KMS-11 (cell line): ENCODE data around the gene RASL12.

ENCODE experiments used
- H2AFZ ChIP-seq: fragments of 200-600 bp; sonication (generic); 2 replicates; pipeline ENCODE4 v1.6.1; 2016; ENCODE audit warnings: antibody characterized with exemption, mixed run types, low read depth
- H3K27ac ChIP-seq: fragments of 200-600 bp; sonication (generic); 2 replicates; pipeline ENCODE4 v1.6.1; 2016; ENCODE audit warnings: mild to moderate bottlenecking, mixed run types
- H3K27me3 ChIP-seq: fragments of 200-600 bp; sonication (generic); 2 replicates; pipeline ENCODE4 v1.6.1; 2017; ENCODE audit warnings: mild to moderate bottlenecking, low read depth, mixed run types, moderate library complexity; ENCODE audit not compliant: insufficient read depth
- H3K36me3 ChIP-seq: fragments of 200-600 bp; sonication (generic); 2 replicates; pipeline ENCODE4 v1.6.1; 2017; ENCODE audit warnings: mild to moderate bottlenecking, mixed run types; ENCODE audit not compliant: insufficient read depth
- H3K4me1 ChIP-seq: fragments of 200-600 bp; sonication (generic); 2 replicates; pipeline ENCODE4 v1.6.1; 2016; ENCODE audit warnings: mild to moderate bottlenecking, low read depth, mixed run types; ENCODE audit not compliant: poor library complexity, severe bottlenecking
- H3K4me2 ChIP-seq: fragments of 200-600 bp; sonication (generic); 2 replicates; pipeline ENCODE4 v1.7.0; 2016; ENCODE audit warnings: mild to moderate bottlenecking, mixed run types
- H3K4me3 ChIP-seq: fragments of 200-600 bp; sonication (generic); IDR thresholded peaks from 2 replicates; pipeline ENCODE4 v1.6.1; 2017; ENCODE audit warnings: low read depth, low read length, mixed read lengths; ENCODE audit not compliant: insufficient read depth
- H3K79me2 ChIP-seq: fragments of 200-600 bp; sonication (generic); 2 replicates; pipeline ENCODE4 v1.6.1; 2016; ENCODE audit warnings: low read depth, mixed run types; ENCODE audit not compliant: insufficient read depth
- H3K9ac ChIP-seq: fragments of 200-600 bp; sonication (generic); 2 replicates; pipeline ENCODE4 v1.6.1; 2016; ENCODE audit warnings: mild to moderate bottlenecking, mixed run types
- H4K20me1 ChIP-seq: fragments of 200-600 bp; sonication (generic); 2 replicates; pipeline ENCODE4 v1.6.1; 2016; ENCODE audit warnings: mild to moderate bottlenecking, mixed run types; ENCODE audit not compliant: insufficient read depth
- TF ChIP-seq, protein P1 (sequence below): fragments of 200-600 bp; sonication (generic); conservative IDR thresholded peaks from 2 replicates; pipeline ENCODE4 v1.6.1; 2017; ENCODE audit warnings: low read depth, mild to moderate bottlenecking, antibody characterized with exemption, low read length, moderate library complexity, mixed read lengths

The RASL12 gene

DNA sequence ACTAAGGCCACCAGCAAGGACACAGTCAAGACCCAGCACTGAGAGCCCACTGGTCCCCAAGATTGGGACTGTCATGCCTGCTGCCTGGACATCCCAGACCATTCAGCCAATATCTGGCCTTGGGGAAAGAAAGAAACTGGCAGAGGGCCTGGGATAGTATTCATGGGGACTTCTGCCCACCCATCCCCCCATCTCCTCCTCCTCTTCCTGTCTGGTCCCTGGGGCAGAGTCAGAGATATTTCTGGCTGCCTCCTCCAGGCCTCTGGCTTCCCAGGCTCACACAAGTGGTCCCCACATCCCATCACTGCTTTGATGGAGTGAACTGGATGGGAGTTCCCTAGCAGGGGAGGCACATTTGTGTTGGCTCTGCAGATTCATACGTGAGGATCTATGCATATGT lies 4.2 kb upstream of the RASL12 start:
- Histone ChIP-seq H3K27ac (no peak overlapping the region), H4K20me1 (no peaks in the 10 kb centered on the region), H3K9ac (no peak overlapping the region), H3K4me2 (no peak overlapping the region), H2AFZ (no peak overlapping the region), H3K4me1 (no peaks in the 10 kb centered on the region), H3K27me3 (no peaks in the 10 kb centered on the region), H3K36me3 (no peaks in the 10 kb centered on the region), H3K79me2 (no peaks in the 10 kb centered on the region), H3K4me3 (no peak overlapping the region)
- TF ChIP-seq, protein P1, sequence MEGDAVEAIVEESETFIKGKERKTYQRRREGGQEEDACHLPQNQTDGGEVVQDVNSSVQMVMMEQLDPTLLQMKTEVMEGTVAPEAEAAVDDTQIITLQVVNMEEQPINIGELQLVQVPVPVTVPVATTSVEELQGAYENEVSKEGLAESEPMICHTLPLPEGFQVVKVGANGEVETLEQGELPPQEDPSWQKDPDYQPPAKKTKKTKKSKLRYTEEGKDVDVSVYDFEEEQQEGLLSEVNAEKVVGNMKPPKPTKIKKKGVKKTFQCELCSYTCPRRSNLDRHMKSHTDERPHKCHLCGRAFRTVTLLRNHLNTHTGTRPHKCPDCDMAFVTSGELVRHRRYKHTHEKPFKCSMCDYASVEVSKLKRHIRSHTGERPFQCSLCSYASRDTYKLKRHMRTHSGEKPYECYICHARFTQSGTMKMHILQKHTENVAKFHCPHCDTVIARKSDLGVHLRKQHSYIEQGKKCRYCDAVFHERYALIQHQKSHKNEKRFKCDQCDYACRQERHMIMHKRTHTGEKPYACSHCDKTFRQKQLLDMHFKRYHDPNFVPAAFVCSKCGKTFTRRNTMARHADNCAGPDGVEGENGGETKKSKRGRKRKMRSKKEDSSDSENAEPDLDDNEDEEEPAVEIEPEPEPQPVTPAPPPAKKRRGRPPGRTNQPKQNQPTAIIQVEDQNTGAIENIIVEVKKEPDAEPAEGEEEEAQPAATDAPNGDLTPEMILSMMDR, result no peak

DNA sequence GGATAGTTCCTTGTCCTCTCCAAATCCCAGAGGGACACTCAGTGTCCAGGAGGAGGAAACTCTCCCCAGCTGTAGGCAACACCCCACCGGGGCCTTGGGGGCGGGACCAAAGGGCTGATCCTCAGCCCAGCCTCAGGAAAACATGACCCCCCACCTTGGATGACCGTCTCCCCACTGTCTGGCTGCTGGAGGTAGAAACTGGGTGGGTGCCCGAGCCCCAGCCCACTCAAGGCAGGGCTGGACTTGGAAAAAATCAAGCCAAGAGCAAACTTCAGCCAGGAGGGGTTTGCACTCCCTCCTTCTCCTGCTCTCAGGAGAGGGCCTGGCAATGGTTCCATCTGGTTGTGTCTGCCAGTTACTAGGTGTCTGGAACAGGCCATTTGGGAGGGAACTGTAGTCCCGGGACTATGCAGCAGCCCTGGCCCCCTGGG lies 3.6 kb upstream of the RASL12 start:
- Histone ChIP-seq H3K36me3 (no peaks in the 10 kb centered on the region), H3K4me3 (no peak overlapping the region), H3K27me3 (no peaks in the 10 kb centered on the region), H3K4me2 (no peak overlapping the region), H2AFZ (no peak overlapping the region), H4K20me1 (no peaks in the 10 kb centered on the region), H3K27ac (no peak overlapping the region), H3K79me2 (no peaks in the 10 kb centered on the region), H3K9ac (no peak overlapping the region), H3K4me1 (no peaks in the 10 kb centered on the region)
- TF ChIP-seq, protein P1, result no peak

GRCh38 chr15:65069779-65070546 lies 2.2 kb upstream of the RASL12 start:
- Histone ChIP-seq H3K36me3 (no peaks in the 10 kb centered on the region), H3K27me3 (peaks cover 5% of the 10 kb centered on the region), H2AFZ (no peak overlapping the region), H3K79me2 (no peaks in the 10 kb centered on the region), H3K27ac (no peak overlapping the region), H4K20me1 (no peaks in the 10 kb centered on the region), H3K9ac (no peak overlapping the region), H3K4me1 (no peaks in the 10 kb centered on the region), H3K4me3 (no peak overlapping the region), H3K4me2 (no peak overlapping the region)
- TF ChIP-seq, protein P1, result no peak

DNA sequence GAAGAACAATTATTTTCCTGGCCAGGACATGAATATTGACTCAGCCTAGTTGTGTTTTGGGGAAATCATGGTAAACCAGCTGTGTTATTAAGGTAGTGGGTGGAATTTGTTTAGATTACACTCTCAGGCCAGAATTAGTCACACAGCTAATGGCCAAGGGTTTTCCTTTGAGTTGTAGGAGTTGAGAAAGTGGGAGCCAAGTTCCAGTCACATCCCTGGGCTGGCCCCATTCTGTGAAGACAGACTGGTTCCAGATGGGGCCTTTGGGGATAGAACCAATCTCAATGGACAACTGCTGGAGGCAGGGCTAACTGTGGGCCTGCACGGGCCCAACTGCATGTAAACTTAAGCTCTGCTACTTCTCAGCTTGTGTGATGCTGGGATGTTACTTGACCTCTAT lies 1.4 kb upstream of the RASL12 start:
- H3K36me3 ChIP-seq, result no peaks in the 10 kb centered on the region
- no peak overlapping the region for H2AFZ ChIP-seq
- TF ChIP-seq, protein P1, result no peak
- peaks cover 5% of the 10 kb centered on the region for H3K27me3 ChIP-seq
- H4K20me1 ChIP-seq, result no peaks in the 10 kb centered on the region
- H3K79me2 ChIP-seq, result no peaks in the 10 kb centered on the region
- H3K4me3 ChIP-seq, result no peak overlapping the region
- H3K9ac ChIP-seq, result no peak overlapping the region
- no peak overlapping the region for H3K4me2 ChIP-seq
- H3K27ac ChIP-seq, result no peak overlapping the region
- H3K4me1 ChIP-seq, result no peaks in the 10 kb centered on the region
